IPS-15b (cell line): ENCODE results near the gene ITGA6.

Source experiments
- H3K27me3 ChIP-seq: one replicate; pipeline ENCODE4 v1.6.1; 2013; ENCODE audit warnings: low read length; ENCODE audit not compliant: control insufficient read depth, insufficient read depth
- H3K36me3 ChIP-seq: one replicate; pipeline ENCODE4 v1.6.1; 2013; ENCODE audit warnings: low read length; ENCODE audit not compliant: control insufficient read depth, insufficient read depth
- H3K4me1 ChIP-seq: one replicate; pipeline ENCODE4 v1.6.1; 2013; ENCODE audit warnings: mild to moderate bottlenecking, low read length; ENCODE audit not compliant: control insufficient read depth, insufficient read depth
- H3K4me3 ChIP-seq: one replicate; pipeline ENCODE4 v1.5.1; 2013; ENCODE audit warnings: low read depth, low read length
- H3K9ac ChIP-seq: one replicate; pipeline ENCODE4 v1.6.1; 2013; ENCODE audit warnings: low read depth, mild to moderate bottlenecking, low read length
- H3K9me3 ChIP-seq: one replicate; pipeline ENCODE4 v1.6.1; 2013; ENCODE audit warnings: mild to moderate bottlenecking, low read length; ENCODE audit not compliant: control insufficient read depth, insufficient read depth

ITGA6 gene

DNA sequence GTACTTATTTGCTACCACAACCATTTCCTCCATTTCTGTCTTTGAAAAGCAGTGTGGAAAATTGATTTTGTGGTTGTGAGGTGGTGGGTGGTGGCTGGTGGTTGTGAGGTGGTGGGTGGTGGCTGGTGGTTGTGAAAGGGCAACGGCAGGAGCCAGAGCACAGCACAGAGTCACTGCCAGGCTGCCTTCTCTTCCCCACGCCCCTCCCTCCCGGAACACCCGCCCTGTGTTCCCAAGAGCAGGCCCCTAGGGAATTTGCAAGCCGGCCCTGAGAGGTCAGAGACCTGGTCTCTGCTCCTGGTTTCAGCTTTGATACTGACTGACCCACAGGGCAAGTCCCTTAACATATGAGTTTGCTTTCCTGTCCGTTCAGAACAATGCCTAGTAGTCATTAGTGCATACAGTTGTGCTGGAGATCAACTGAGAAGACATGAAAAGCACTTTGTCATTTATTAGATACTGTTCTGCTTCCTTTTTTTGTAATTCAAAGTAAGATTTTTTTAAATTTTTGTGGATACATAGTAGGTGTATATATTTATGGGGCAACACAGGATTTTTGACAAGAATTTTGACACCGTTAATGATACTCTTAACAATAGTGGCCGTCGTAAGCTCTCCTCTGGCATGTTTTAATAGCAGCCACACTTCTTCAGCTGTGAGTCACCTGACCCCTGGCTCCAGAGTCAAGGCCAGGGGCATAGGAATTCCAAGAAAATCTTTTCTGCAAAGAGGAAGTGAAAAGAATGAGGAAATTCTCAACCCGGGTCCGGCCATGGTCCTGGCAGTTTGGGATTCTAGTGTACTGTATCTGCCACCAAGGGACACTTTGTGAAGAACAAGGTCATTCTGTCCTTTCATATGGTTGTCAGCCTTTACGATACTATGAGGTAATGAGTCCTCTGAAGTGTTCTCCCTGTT, 53.2 kb downstream of the ITGA6 start:
- peaks cover 5% of the 10 kb centered on the region for H3K36me3 ChIP-seq
- no peak overlapping the region for H3K4me3 ChIP-seq
- no peak overlapping the region for H3K9ac ChIP-seq

GRCh38 chr2:172481507-172482262, 54.3 kb downstream of the ITGA6 start:
- Histone ChIP-seq H3K36me3 (peaks cover 6% of the 10 kb centered on the region), H3K9ac (no peak overlapping the region), H3K27me3 (no peaks in the 10 kb centered on the region)

More for the DNA sequence above, 53.2 kb downstream of the ITGA6 start:
- Histone ChIP-seq H3K9me3 (no peaks in the 10 kb centered on the region), H3K4me1 (no peaks in the 10 kb centered on the region), H3K27me3 (no peaks in the 10 kb centered on the region)

GRCh38 chr2:172484253-172484652, 56.9 kb downstream of the ITGA6 start:
- Histone ChIP-seq H3K9ac (no peak overlapping the region), H3K4me3 (no peak overlapping the region), H3K9me3 (no peaks in the 10 kb centered on the region), H3K27me3 (no peaks in the 10 kb centered on the region), H3K36me3 (peaks cover 17% of the 10 kb centered on the region), H3K4me1 (no peaks in the 10 kb centered on the region)

More at GRCh38 chr2:172481507-172482262, 54.3 kb downstream of the ITGA6 start:
- Histone ChIP-seq H3K4me3 (no peak overlapping the region), H3K4me1 (no peaks in the 10 kb centered on the region), H3K9me3 (no peaks in the 10 kb centered on the region)

GRCh38 chr2:172484706-172485105, 57.3 kb downstream of the ITGA6 start:
- no peaks in the 10 kb centered on the region for H3K9me3 ChIP-seq
- no peak overlapping the region for H3K9ac ChIP-seq
- no peaks in the 10 kb centered on the region for H3K27me3 ChIP-seq
- no peaks in the 10 kb centered on the region for H3K4me1 ChIP-seq
- H3K4me3 ChIP-seq = no peak overlapping the region
- H3K36me3 ChIP-seq = peaks cover 19% of the 10 kb centered on the region

DNA sequence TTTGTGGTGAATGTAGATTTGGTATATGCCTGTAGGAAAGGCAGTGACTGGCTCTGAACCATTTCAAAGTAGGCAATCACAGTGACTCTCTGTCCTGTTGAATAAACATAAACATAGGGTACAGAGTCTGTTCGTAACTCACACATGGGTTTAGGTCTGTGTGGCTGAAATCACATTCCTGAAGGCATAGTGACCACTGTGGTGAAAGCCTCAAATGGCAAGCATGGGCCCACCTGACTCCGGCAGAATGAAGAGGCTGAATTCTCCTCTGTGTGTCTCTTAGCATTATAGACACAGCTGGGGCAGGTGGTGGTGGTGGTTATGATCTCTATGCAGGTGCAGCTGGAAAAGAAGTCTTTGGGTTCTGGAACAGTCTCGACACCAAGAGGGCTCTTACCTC, 61.2 kb downstream of the ITGA6 start:
- peaks cover 30% of the 10 kb centered on the region for H3K36me3 ChIP-seq
- H3K9ac ChIP-seq = no peak overlapping the region
- H3K4me3 ChIP-seq = no peak overlapping the region
- no peaks in the 10 kb centered on the region for H3K27me3 ChIP-seq
- no peaks in the 10 kb centered on the region for H3K4me1 ChIP-seq
- H3K9me3 ChIP-seq = no peaks in the 10 kb centered on the region

- Histone ChIP-seq H3K4me3 (no peak overlapping the region), H3K9me3 (no peaks in the 10 kb centered on the region), H3K9ac (no peak overlapping the region), H3K4me1 (no peaks in the 10 kb centered on the region), H3K36me3 (peaks cover 35% of the 10 kb centered on the region), H3K27me3 (no peaks in the 10 kb centered on the region)
Measured at GRCh38 chr2:172489681-172490080, 62.3 kb downstream of the ITGA6 start.

DNA sequence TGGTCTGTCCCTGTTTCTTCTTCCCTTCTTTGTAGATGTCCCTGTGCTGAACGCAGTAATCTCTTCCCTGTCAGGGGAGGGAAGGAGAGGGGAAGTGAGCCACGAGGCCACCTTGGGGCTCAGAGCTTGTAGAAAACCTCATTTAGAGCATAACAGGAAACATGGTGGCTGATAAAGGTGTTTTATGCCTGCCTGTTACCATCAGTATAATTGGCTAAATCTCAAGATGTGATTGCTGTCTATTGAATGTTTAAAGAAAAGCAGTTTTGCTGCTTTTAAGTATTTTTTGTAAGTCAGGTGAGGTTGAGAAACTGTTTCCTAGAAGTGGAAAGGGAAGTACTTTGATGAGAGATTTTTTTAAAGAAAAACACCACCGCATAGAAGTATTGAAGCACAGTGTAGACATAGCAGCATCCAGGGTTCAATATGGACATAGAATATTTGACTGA, 68.8 kb downstream of the ITGA6 start:
- Histone ChIP-seq H3K4me1 (no peaks in the 10 kb centered on the region), H3K36me3 (peaks cover 32% of the 10 kb centered on the region), H3K4me3 (no peak overlapping the region), H3K27me3 (no peaks in the 10 kb centered on the region), H3K9ac (no peak overlapping the region), H3K9me3 (no peaks in the 10 kb centered on the region)

DNA sequence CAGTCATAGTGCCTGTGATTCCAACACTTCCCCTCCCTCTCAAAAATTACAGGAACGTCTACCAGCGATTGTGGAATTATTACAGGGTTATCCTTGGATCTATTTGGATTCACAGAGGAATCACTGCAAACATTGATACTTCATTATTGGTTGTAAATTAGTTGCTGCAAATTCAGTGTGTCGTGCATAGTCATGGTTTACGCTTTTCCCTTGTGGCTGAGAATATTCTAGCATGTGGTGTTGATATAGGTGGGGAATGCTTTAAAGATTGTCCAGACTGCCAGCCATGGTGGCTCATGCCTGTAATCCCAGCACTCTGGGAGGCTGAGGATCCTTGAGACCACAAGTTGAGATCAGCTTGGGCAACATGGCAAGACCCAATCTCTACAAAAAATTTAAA, 79.8 kb downstream of the ITGA6 start:
- Histone ChIP-seq H3K4me1 (no peaks in the 10 kb centered on the region), H3K9ac (no peak overlapping the region), H3K4me3 (no peak overlapping the region), H3K9me3 (peaks cover 3% of the 10 kb centered on the region), H3K36me3 (peaks cover 7% of the 10 kb centered on the region), H3K27me3 (no peaks in the 10 kb centered on the region)

DNA sequence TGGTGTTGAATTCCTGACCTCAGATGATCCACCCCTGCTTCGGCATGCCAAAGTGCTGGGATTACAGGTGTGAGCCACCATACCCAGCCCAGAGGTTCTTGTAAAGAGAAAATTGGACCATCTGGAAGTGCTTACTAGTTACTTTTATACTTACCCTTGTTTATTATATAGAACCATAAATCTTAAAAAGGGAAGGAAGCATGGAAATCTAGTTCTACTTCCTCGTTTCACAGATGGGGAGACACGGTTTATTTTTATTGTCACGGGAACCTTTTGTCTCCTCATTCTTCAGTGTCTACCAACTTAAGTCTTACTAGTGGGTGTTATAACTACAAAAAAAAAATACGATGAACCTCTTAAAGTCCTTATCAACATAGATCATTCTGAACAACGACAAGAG, 82.7 kb downstream of the ITGA6 start:
- peaks cover 9% of the 10 kb centered on the region for H3K9me3 ChIP-seq
- no peaks in the 10 kb centered on the region for H3K36me3 ChIP-seq
- H3K9ac ChIP-seq = no peak overlapping the region
- no peaks in the 10 kb centered on the region for H3K27me3 ChIP-seq
- no peak overlapping the region for H3K4me3 ChIP-seq
- no peaks in the 10 kb centered on the region for H3K4me1 ChIP-seq

DNA sequence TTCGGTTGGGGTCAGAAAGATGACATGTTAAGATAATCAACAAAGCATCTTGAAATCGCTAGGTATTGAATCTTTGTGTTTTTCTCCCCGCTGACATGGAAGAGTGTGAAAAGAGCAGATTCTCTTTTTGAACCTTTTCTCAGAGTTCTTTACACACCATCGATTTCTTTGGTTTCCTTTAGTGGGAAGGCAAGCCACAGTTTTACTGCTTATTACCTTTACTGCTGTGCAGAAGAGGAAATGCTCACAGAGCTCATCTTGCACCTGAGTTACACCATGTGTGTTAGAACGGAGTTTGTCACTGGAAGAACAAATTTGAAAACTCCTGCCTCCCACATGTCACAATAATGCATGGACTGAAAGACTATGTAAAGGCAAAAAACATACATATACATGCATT, 83.2 kb downstream of the ITGA6 start:
- Histone ChIP-seq H3K4me3 (no peak overlapping the region), H3K36me3 (no peaks in the 10 kb centered on the region), H3K9ac (no peak overlapping the region), H3K4me1 (no peaks in the 10 kb centered on the region), H3K27me3 (no peaks in the 10 kb centered on the region), H3K9me3 (peaks cover 9% of the 10 kb centered on the region)

DNA sequence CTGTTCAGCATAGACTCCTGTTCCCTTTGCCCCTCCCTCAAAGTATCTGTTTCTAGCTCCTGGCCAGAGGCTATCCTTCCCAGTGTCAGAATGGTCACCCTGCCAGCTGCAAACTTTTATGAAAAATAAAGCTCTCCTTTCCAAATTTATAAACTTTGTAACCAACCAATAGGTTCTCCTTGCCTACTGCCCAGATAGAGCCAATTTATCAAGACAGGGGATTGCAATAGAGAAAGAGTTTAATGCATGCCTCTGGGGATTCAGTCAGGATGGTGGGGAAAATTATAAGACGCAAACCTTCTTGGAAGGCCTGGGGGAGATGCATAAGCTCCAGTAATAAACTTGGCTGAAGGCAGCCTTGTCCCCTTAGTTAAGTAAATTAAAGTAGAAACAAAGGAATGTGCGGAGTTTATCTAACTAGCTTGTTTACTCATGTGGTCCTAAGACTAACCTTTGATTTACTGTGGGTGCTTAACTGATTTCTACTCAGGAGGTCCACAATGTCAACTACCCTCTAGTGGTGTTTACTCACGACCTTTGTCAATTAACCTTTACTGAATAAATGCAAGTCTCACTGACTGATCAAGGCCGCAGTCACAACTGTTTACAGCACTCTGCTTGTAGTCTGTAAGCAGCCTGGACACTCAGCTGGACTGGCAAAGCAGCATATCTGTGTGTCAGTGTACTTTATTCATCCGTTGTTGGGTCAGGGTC, 85.6 kb downstream of the ITGA6 start:
- Histone ChIP-seq H3K9me3 (peaks cover 9% of the 10 kb centered on the region), H3K36me3 (no peaks in the 10 kb centered on the region), H3K9ac (no peak overlapping the region), H3K27me3 (no peaks in the 10 kb centered on the region), H3K4me1 (no peaks in the 10 kb centered on the region), H3K4me3 (no peak overlapping the region)
